ENCODE data around the gene DDX39B.

The DDX39B gene

DNA sequence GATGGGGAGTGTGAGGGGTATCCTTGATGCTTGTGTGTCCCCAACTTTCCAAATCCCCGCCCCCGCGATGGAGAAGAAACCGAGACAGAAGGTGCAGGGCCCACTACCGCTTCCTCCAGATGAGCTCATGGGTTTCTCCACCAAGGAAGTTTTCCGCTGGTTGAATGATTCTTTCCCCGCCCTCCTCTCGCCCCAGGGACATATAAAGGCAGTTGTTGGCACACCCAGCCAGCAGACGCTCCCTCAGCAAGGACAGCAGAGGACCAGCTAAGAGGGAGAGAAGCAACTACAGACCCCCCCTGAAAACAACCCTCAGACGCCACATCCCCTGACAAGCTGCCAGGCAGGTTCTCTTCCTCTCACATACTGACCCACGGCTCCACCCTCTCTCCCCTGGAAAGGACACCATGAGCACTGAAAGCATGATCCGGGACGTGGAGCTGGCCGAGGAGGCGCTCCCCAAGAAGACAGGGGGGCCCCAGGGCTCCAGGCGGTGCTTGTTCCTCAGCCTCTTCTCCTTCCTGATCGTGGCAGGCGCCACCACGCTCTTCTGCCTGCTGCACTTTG lies 33.6 kb upstream of the DDX39B start, which contains the start of gene TNF:
TNF (plus strand) TSS at position 231 of the 567 bp plus-strand sequence; CDS start at position 408, 177 bp downstream.
- DNase-seq = no peak

GRCh38 chr6:31574106-31575061 lies 32.6 kb upstream of the DDX39B start:
- no peak for DNase-seq

- DNase-seq = no peak
Measured at GRCh38 chr6:31573239-31574105, 31.7 kb upstream of the DDX39B start.

GRCh38 chr6:31572041-31572911 lies 30.5 kb upstream of the DDX39B start, which contains the start of gene LTA:
Gene LTA, plus strand, starts transcription at chr6:31572289. Its CDS starts 454 bp downstream, at chr6:31572743.
- no peak for DNase-seq

DNA sequence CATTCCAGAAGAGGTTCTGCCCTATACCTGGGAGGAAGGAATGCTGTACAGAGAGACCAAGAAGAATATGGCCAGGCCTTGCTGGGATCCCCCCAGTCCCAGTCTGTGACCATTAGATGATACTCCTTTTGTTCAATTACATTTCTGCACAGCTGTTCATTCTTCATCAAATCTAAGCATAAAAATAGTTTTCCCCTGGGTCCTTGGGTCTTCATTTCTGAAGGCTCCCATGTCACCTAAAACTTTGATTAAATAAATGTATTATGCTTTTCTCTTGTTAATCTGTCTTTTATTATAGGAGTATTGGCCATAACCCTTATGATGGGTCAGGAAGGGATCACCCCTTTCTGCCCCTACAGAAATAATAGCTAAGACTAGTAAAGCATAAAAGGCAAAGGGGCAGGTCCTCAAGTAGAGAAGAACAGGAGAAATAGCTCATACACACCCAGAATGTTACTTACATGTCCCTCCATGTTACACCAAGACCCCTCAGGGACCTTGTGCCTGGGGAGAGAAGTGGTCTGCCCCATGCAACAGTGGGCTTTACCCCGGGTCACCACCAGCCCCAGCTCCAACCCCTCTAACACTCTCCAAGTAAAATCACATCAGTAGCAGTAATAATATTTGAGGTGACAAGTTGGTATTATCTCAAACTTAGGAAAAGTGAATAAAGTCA lies 28.2 kb upstream of the DDX39B start:
- no peak for DNase-seq

DNA sequence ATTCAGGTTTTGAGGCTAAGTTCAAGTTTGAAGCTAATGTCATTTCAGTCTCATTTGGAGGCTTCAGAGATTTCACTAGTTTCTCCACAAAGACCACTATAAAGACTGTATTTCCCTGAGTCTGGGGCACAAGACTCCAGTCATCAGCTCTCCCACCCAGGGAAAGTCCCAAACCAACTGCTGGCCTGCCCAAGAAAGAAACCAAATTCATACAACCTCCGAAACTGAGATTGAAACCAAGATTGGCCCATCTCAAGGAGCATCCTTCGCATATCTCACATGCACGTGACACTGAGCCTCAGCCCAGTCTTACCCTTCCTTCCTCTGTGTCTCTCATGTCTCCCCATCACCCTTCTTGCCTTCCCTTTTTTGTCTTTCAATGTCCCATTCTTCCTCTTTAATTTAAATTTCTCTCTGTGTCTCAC lies 26.7 kb upstream of the DDX39B start:
- no peak for DNase-seq

GRCh38 chr6:31567531-31568370 lies 25.9 kb upstream of the DDX39B start:
- DNase-seq = no peak

DNA sequence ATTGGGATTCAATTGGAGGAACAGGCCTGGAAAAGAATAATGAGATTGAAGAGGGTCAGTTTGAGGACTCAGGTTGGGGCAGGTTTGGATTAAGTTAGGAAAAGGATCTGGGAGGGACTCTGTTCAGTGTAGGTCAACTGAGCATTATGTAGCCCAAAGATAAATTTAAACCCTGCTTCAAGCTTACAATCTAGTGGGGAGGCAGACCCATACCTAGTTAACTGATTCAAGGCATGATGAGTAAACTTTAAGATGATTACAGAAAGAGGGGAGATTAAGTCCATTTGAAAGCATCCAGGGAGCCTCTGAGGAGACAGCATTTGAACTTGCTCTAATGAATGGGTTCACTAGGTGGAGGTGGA lies 18.9 kb upstream of the DDX39B start:
- DNase-seq = no peak

DNA sequence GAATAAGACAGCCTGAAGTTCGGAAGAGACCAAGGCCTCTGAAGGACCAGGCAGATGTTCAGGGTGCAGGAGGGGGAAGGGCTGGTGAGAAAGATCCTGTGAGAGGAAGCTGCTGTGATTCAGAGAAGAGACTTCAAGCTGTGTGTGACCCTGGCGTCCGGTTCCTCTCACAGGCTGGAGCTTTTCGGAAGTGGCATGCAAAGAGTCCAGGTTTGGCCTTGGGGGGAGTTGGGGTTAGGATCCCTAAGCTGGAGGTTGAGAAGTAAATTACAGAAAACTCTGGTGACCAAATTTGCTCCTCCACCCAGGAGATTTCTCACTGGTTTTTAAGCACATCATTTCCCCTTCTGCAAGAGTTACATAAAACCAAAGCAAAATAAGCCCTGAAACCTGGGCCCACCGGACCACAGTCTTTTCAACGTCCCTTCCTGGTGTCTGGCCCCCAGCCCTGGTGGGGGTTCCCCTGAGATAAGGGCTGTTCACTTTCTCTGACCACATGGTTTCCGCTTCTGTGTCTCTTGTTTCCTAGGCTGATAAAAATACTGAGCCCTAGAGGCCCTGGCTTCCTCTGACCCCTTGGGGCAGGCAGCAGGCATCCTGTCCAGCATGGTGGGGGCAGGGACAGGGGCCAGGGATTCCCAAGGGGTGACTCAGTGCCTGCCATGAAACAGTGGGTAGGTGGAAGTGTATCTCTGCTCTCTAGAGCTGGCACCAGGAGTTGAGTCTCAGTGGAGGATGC lies 18.3 kb upstream of the DDX39B start:
- DNase-seq = peak; percentile 8

DNA sequence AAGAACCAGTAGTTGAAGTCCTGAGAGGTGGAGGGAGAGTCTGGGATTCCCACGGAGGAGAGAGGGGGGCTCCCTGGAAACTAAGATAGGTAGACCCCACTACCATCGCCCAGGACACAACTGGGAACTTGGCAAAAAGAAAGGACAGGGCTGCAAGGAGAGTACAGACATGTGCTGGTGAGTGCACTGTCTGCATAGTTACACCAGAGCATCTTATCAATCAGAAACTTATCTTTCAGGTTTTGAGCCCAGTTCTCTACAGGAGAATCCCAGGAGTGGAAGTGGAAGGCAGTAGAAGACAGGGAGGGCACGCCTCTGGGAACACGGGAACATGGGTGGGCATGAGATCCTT lies 17.8 kb upstream of the DDX39B start:
- DNase-seq = no peak

- DNase-seq = peak; percentile 47
Measured at GRCh38 chr6:31558631-31559500, 17.1 kb upstream of the DDX39B start.

DNA sequence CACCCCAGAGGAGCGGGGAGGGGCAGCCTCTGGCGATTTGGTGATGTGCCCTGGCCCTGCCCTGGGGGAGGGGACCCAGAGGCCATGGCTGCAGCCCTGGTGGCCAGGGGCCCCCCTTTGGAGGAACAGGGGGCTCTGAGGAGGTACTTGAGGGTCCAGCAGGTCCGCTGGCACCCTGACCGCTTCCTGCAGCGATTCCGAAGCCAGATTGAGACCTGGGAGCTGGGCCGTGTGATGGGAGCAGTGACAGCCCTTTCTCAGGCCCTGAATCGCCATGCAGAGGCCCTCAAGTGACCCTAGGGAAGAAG lies 16.5 kb upstream of the DDX39B start:
- DNase-seq = no peak

- no peak for DNase-seq
Measured at GRCh38 chr6:31557443-31558317, 15.9 kb upstream of the DDX39B start.

DNA sequence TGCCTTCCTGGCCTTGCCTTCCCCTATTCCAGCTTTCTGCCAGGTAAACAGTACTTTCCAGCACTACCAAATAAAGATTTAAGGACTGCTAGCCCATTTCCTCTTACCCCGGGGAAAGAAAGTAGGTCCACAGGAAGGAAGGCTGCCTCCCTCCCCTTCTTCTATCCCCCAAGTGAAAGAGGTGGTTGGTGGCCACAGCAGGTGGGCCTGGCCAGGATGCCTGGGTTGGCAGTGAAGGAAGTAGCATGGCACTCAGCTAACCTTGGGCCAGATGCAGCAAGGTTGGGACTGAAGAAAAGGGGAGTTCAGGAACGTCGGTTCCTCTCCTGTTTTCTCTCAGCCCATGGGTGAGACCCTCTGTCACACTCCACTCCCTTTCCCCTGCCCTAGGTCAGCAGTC lies 14.5 kb upstream of the DDX39B start:
- no peak for DNase-seq

DNA sequence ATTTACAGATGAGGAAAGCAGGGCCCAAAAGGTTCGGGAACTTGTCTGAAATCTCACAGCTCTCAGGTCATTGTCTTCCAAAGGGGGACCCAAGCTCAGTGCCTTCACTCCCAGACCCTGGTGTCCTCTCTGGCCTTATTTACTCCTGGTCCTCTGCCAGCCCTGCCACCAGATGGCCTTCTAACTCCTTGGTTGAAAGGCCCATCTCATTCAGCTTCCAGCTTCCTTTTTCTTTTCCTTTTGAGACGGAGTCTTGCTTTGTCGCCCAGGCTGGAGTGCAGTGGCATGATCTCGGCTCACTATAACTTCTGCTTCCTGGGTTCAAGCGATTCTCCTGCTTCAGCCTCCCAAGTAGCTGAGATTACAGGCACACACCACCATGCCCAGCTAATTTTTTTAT lies 9.6 kb upstream of the DDX39B start:
- DNase-seq = peak; percentile 24

GRCh38 chr6:31548544-31548873 lies 6.7 kb upstream of the DDX39B start:
- no peak for DNase-seq

DNA sequence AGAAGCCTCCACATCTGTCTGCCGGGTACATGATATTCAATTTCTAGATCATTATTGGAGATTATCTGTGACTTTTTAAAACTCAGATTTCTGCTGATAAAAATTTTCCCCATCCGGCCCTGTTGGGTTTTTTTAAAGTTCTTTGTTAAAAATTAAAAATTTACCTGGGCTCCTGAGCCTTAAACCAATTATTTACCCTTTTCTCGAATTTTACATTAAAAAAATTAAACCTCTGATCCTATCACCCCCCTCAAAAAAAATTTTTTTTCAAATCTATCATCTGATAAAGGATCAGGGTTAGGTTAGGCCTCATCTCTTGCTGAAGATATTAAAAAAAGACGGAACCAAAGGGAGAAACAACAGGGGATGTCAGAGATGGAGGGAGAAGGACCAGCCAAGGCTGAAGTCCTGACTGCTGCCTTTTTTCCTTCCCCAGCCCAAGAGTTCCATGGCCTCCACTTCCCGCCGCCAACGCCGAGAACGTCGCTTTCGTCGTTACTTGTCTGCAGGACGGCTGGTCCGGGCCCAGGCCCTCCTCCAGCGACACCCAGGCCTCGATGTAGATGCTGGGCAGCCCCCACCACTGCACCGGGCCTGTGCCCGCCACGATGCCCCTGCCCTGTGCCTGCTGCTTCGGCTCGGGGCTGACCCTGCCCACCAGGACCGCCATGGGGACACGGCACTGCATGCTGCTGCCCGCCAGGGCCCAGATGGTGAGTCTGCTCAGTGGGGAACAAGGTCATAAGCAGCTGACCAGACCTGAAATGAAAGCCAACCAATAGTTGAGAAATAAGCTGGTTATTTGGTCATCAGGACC lies 6.1 kb upstream of the DDX39B start:
- no peak for DNase-seq

Data from midbrain (tissue), 1 donor.